Stomach (tissue), 9 donors: Measurements from ENCODE around the gene PCDH15. TPM values are rescaled to one million over a fixed set of nuclear protein-coding genes. Genes with fewer than 3 reads are reported as not detected.

Source experiments
- DNase-seq, 2 donors: peaks; one replicate each; pipeline versions ENCODE4 v3.0.0 to v3.0.0-alpha.2; 2013 to 2019
- H3K27ac ChIP-seq, 5 donors: fragments of 200-600 bp in 4 of 5; sonication (generic) in 4 of 5; one replicate each; pipeline ENCODE4 v1.5.1; 2013 to 2019; ENCODE audit warnings: mild to moderate bottlenecking in 1 of 5, moderate library complexity in 1 of 5
- H3K27me3 ChIP-seq, 3 donors: fragments of 200-600 bp; sonication (generic); one replicate each; pipeline ENCODE4 v1.5.1; 2017 to 2019; ENCODE audit warnings: mixed run types in 1 of 3
- H3K36me3 ChIP-seq, 4 donors: fragments of 200-600 bp; sonication (generic); 1 replicate in 3 of 4; 2 replicates in 1 of 4; pipeline ENCODE4 v1.5.1; 2016 to 2019
- H3K4me1 ChIP-seq, 4 donors: fragments of 200-600 bp; sonication (generic); one replicate each; pipeline ENCODE4 v1.5.1; 2016 to 2019
- H3K4me3 ChIP-seq, 4 donors: fragments of 200-600 bp; sonication (generic) in 3 of 4; one replicate each; pipeline ENCODE4 v1.5.1; 2016 to 2019; ENCODE audit warnings: mild to moderate bottlenecking in 1 of 4
- H3K9me3 ChIP-seq, 4 donors: fragments of 200-600 bp; sonication (generic); one replicate each; pipeline ENCODE4 v1.5.1; 2016 to 2019
- CTCF ChIP-seq, 7 experiments: fragments of 450-650 bp in 4 of 7; fragments of 200-600 bp in 3 of 7; sonication (generic) in 3 of 7; IDR thresholded peaks; one replicate each; pipeline ENCODE4 v1.5.1; 2016 to 2019; ENCODE audit warnings: antibody characterized with exemption in 7 of 7, control low read depth in 2 of 7, mild to moderate bottlenecking in 1 of 7
- EP300 ChIP-seq: sonication (generic); formaldehyde crosslinking; IDR thresholded peaks from one replicate; pipeline ENCODE4 v1.6.1; 2017; ENCODE audit warnings: antibody characterized with exemption
- POLR2A ChIP-seq, 4 donors: fragments of 450-650 bp; IDR thresholded peaks; one replicate each; pipeline ENCODE4 v1.6.1; 2016; ENCODE audit warnings: antibody characterized with exemption in 4 of 4, control low read depth in 2 of 4, mild to moderate bottlenecking in 1 of 4, moderate library complexity in 1 of 4
- POLR2AphosphoS5 ChIP-seq, 3 donors: sonication (generic); formaldehyde crosslinking; IDR thresholded peaks; one replicate each; pipeline ENCODE4 v1.6.1; 2016; ENCODE audit warnings: antibody characterized with exemption in 3 of 3
- WGBS, 5 donors: extraction: QIAGEN DNeasy Blood & Tissue Kit in 3 of 5; methylation state at CpG; one replicate each; pipeline versions ENCODE4 v1.1.5 to v1.1.7; 2013 to 2018; 5-methylcytosine and 5-hydroxymethylcytosine counted together
- intact Hi-C: fragments of 100-400 bp; cut with DNase I; formaldehyde crosslinking; loops from one replicate; pipeline ENCODE4 v1.15.1; 2023; ENCODE audit warnings: low total_unique reads
- polyA plus RNA-seq, 3 donors: library from polyadenylated mRNA; stranded (reverse); fragments of 200-250 nt; gene quantifications; one replicate each; pipeline ENCODE4 v1.2.3, GENCODE V29; 2013
- total RNA-seq, 5 donors: library from RNA; depleted of rRNA; stranded (reverse); fragments of >200 nt; gene quantifications; one replicate each; pipeline versions ENCODE4 v1.1.0 to v1.2.3, GENCODE V29; 2014 to 2016
- donor health status: healthy with polysubstance abuse.
- donor health status: Bipolar disorder and iron deficiency.
- donor health status: healthy.

PCDH15 gene
- total and polyA plus RNA-seq, 8 donors = 3.7 TPM; not detected in 7

GRCh38 chr10:54665095-54665494 lies 135.9 kb downstream of the PCDH15 start:
- intact Hi-C loops = no loop called here
- Histone ChIP-seq H3K4me1 (no peaks in the 10 kb centered on the region), H3K36me3 (no peaks in the 10 kb centered on the region), H3K9me3 (peaks cover 0 to 4% (median 0%) of the 10 kb centered on the region in 4 donors), H3K4me3 (no peak overlapping the region), H3K27me3 (no peaks in the 10 kb centered on the region), H3K27ac (no peak overlapping the region)
- DNase-seq = no peak
- no peak for TF ChIP-seq EP300
- TF ChIP-seq POLR2A (IDR thresholded peaks at IDR 0.05) = no peak
- TF ChIP-seq POLR2AphosphoS5 (IDR thresholded peaks at IDR 0.05) = no peak
- TF ChIP-seq CTCF (IDR thresholded peaks at IDR 0.05) = no peak

- Histone ChIP-seq H3K27me3 (no peaks in the 10 kb centered on the region), H3K9me3 (peaks cover 0 to 15% (median 9%) of the 10 kb centered on the region in 4 donors), H3K4me3 (no peak overlapping the region), H3K4me1 (no peaks in the 10 kb centered on the region), H3K27ac (no peak overlapping the region), H3K36me3 (no peaks in the 10 kb centered on the region)
- no peak for DNase-seq
- intact Hi-C loops = no loop called here
- TF ChIP-seq POLR2AphosphoS5 (IDR thresholded peaks at IDR 0.05) = no peak
- TF ChIP-seq EP300 = no peak
- TF ChIP-seq POLR2A (IDR thresholded peaks at IDR 0.05) = no peak
- TF ChIP-seq CTCF (IDR thresholded peaks at IDR 0.05) = no peak
These were observed 140.6 kb downstream of the PCDH15 start for GRCh38 chr10:54660397-54660796.

- Histone ChIP-seq H3K4me1 (no peaks in the 10 kb centered on the region), H3K36me3 (no peaks in the 10 kb centered on the region), H3K4me3 (no peak overlapping the region), H3K27me3 (no peaks in the 10 kb centered on the region), H3K9me3 (peaks cover 0 to 15% (median 9%) of the 10 kb centered on the region in 4 donors), H3K27ac (no peak overlapping the region)
- no peak for TF ChIP-seq POLR2A (IDR thresholded peaks at IDR 0.05)
- no peak for TF ChIP-seq CTCF (IDR thresholded peaks at IDR 0.05)
- no peak for TF ChIP-seq EP300
- TF ChIP-seq POLR2AphosphoS5 (IDR thresholded peaks at IDR 0.05) = no peak
- 92 to 100% (median 100%) methylated on average over 2 of the region's 2 CpGs for whole genome bisulfite sequencing, 5 donors
- intact Hi-C loops = no loop called here
- DNase-seq = no peak
These were observed 144.4 kb downstream of the PCDH15 start for GRCh38 chr10:54656643-54657042.

GRCh38 chr10:54653518-54653917 lies 147.5 kb downstream of the PCDH15 start:
- no peak for TF ChIP-seq EP300
- TF ChIP-seq CTCF (IDR thresholded peaks at IDR 0.05) = no peak
- no peak for TF ChIP-seq POLR2A (IDR thresholded peaks at IDR 0.05)
- TF ChIP-seq POLR2AphosphoS5 (IDR thresholded peaks at IDR 0.05) = no peak
- H3K4me1 ChIP-seq = no peaks in the 10 kb centered on the region
- H3K27me3 ChIP-seq = no peaks in the 10 kb centered on the region
- no peak overlapping the region for H3K4me3 ChIP-seq
- no peaks in the 10 kb centered on the region for H3K36me3 ChIP-seq
- no peak for DNase-seq
- no peak overlapping the region for H3K27ac ChIP-seq
- H3K9me3 ChIP-seq = peaks cover 0 to 15% (median 9%) of the 10 kb centered on the region in 4 donors
- 59 to 89% (median 81%) methylated on average over 2 of the region's 2 CpGs for WGBS, 5 donors
- intact Hi-C loops = no loop called here
